GM21576 (cell line): ENCODE data around the gene SAXO1.

Source experiments
- ATAC-seq: cut with Tn5 transposase; IDR thresholded peaks from one replicate; pipeline ENCODE4 v1.9.1; 2021; ENCODE audit warnings: mild to moderate bottlenecking, moderate library complexity; ENCODE audit not compliant: unreplicated experiment

The SAXO1 gene

GRCh38 chr9:18920141-18921084, 112.6 kb downstream of the SAXO1 start:
- ATAC-seq: no peak

DNA sequence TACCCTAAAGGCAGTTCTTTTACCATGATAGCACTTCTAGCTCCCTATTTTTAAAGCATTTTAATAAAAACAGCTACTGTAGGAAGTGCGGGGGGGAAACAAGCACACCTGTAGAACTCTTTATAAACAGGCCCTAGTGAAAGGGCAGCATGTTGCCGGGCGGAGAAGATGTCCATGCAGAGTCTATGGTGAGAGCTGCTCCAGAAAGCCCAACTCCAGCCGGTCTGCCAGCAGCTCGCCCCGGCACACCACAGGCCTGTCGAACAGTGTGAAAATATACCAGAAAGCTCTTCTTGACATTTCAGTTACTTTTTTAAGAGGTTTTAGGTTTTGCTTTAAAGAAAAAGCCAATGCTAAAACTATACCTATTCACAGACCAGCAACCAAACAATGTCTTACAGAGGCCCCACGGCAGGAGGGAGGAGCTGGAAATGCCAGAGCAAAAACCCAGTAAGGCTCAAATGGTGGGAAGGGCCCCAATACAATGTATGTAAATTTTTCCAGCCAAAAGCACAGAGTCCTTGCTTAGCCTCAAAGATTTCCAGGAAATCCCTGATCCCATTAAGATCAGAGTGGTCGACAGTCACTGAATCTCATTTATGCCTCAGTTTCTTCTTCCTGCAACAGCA, 121.2 kb downstream of the SAXO1 start:
- no peak for ATAC-seq

DNA sequence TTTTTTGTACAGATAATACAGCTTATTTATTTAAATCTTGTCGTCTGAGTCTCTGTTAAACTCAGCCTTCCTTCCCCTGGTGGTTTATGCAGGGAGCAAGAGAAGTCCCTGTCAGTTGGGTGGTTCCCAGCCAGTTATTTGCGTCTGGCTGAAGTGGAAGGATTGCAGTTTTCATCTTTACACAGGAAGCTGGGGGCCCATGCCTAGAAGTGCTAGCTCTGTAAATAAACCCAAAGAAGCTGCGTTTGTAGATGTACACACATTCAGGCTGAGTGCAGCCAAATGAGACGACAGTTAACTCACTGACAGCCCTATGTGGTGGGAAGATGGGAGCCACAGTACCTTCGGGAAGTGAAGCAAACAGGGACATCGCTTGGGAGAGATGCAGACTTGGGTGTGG, 122.1 kb downstream of the SAXO1 start:
- ATAC-seq: no peak

DNA sequence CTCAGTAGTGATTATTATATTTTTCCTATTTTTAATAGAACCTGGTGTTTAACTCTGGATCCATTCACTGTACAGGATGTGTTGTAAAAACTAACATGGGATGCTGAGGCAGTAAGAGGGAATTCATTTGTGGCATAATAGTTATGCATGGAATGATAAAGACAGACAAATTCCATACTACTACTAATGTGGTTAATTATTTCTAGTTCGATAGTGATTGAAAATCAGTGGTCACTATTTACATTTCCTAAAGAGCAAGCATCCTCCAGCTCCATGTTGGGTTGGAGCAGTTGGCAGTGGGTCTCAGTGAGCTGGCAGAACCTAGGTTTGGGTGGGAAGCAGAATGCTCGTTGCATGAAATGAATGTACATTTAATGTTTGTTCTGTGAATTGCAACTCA, 122.6 kb downstream of the SAXO1 start:
- no peak for ATAC-seq

DNA sequence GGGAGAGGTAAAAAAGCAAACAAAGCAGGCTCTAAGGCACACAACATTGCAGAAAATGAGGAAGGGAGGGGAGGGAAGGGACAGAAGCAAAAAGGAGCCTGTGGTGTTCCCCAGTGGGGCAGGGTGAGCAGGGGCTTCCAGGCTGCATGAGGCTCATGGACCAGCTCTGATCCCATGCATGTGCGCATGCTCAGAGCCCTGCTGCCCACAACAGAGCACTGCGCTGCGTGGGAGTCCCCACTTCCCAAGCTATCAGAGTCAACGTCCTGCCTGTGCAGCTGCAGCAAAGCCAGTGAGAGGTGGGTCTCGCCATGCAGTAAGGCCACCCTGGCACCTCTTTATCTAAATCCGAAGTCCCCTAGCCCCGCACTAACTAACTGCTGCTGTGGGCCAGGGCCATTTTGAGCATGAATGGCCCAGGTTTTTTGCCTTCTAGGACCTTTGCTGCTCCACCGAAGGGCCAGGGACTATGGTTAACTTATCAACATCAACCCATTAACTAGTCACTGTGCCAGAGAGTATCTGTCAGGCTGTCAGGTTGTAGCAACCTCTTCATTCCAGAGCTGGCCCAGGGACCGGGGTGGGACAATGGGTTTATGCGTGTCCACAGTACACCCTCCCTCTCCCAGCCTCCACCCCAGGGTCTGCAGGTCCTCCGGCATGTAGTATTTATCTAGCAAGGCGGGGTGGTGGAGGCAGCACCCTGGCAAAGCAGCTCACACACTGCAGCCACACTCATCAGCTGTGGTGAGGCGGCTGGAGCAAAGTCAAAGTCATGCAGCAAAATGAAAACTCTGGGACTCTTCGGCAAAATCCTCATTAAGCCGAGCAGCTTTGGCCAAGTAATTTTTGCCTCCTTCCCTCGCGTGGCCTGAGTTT, 123.6 kb downstream of the SAXO1 start:
- ATAC-seq: no peak

DNA sequence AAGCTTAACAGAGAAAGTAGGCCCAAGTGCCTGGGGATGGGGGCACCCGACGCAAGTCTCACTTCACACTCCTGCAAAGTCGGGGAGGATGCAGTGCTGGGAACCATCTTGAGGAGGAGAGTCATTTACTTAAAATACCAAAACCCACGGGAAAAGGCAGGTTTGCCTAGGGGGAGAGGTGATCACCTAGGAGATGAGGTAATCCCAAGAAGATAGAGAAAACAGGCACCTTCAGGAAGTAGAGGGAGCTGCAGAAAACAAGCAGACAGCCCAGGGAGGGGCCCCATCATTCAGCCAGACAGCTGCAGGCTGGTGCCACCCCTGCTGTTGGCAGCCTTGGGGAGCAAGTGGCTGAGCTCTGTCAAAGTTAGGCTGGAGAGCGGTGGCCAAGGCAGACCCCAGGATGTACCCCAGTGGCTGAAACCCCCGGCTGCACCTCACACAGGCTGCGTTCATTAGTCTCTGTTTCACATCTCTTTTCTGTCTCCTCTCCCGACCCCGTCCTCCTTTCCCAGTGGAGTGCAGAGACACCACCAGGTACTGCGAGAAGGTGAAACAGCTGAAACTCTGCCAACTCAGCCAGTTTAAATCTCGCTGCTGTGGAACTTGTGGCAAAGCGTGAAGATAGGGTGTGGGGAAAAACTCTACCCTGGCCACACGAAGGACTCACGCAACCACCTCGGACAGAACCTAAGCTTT, 124.9 kb downstream of the SAXO1 start:
- no peak for ATAC-seq

DNA sequence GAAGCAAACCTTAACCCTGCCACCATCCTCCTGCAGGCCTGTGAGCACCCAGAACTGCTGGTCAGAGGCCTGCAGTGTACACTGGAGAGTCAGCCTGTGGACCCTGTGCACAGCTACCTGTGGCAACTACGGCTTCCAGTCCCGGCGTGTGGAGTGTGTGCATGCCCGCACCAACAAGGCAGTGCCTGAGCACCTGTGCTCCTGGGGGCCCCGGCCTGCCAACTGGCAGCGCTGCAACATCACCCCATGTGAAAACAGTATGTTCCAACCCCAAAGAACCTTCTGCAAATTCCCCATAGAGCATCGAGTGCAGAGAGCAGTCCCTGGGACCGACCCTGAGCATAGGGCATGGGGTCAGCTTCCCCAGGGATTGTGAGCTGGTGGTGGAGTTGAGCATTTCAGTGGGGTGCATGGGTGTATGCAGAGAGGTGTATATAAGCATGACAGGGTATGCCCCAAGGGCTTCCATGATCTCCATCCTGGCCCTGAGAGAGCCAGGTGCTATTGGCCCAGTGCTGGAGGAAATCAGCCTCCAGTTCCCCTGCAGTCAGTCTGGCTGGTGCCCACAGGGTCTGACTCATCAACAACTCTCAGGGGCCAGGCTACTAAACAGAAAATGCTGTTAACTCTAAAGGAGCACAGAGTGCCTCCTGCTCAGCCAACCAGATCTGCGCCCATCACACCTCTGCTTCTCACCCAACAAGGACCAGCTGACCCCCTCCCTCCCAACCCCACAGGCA, 126.2 kb downstream of the SAXO1 start:
- ATAC-seq: no peak

DNA sequence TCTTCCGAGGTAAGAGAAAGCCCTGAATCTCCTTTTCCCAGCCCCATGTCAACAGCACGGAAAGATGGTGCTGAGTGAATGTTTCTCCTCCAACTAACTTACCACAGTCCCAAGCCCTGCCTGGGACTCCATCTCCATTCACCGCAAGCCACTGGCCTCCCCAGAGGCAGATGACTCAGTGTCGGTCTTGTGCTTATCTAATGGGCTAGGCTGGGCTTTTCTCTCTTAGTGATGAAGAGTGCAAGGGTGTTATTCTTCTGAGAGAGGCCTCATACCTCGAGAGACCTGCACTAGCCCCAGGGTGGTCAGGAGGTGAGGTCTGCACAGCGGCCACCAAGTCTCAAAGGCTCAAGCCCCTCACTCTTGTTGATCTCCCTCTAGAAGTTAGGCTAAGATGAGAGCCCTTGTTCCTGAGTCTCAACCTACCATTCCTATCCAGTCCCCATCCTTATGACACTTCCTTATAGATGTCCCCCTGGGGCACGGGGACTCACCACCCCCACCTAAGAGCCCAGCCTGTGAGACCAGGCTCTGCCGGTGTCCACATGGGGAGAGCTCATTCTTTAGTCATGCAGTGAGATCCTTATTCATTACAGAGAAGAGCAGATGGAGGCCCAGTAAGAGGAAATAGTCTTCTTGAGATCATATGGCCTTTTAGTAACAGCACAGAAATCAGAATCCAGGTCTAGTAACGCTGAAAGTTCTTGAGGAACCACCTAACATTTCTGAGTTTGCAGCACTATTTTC, 127.0 kb downstream of the SAXO1 start:
- ATAC-seq: no peak

DNA sequence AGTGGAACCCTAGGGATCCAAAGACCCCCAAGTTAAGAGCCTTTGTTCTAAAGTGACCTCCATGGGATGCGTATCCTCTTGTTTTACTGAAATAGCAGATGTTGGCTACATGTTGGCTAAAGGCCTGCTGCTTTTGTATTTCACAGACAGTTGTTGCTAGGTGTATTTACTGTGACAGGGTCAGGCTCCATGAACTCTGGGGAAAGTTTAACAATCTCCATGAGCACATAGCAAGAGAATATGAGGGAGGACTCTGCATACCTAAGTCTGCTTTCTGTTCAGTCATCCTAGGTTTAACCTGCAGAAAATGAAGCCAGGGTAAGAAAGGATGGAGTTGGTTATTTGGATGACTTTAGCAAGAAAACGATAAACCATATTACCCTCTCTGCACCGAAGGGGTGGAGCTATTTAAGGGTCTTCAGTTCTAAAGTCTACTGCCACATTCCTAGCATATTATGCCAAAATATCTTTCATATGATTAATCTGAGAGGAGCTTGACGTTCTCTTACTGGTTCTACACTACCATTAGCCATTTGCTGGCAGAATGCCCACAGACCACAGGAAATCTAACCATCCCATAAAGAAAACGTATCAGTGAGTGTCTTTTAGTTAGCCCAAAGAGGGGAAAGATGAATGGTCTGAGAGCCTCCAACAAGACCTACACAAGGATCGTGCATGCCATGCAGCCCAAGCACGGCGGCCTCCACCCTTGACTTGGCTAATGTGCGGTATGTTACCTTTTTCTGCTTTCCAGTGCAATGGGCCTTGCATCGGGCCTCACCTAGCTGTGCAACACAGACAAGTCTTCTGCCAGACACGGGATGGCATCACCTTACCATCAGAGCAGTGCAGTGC, 127.8 kb downstream of the SAXO1 start:
- ATAC-seq: no peak

DNA sequence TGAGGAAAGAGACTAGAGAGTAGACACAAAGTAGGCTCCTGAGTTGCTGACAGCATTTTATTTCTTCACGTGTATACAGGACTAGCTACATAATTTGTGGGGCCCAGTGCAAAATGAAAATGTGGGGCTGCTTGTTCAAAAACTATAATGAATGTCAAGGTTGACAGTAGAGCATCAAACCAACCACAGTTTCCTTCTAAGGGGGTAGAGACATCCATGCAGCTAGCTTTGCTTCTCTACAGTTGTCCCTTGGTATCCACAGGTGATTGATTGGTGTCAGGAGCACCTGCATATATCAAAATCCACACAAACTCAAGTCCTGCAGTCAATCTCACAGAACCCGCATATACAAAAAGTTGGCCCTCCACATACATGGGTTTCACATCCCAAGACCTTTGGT, 129.6 kb downstream of the SAXO1 start:
- ATAC-seq: no peak

GRCh38 chr9:18896531-18897179, 136.4 kb downstream of the SAXO1 start:
- no peak for ATAC-seq

- no peak for ATAC-seq
These were observed 137.0 kb downstream of the SAXO1 start for GRCh38 chr9:18896004-18896403.

DNA sequence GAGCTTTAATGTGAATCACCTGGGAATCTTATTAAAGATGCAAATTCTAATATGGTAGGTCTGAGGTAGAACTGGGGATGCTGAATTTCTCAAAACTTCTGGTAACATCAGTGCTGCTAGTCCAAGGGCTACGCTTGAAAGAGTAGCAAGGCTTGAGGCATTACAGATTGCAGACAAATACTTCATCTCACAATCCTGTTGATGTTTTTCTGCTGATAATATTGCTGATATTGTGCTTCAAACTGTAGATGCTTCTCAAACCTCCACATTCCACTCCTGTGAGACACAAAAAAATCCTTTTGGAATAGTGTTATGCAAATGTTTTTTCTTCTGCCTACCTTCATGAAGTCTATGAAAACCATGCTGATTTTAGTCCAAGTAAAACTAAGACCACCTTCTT, 139.5 kb downstream of the SAXO1 start:
- no peak for ATAC-seq

GRCh38 chr9:18893046-18893445, 140.0 kb downstream of the SAXO1 start:
- no peak for ATAC-seq

DNA sequence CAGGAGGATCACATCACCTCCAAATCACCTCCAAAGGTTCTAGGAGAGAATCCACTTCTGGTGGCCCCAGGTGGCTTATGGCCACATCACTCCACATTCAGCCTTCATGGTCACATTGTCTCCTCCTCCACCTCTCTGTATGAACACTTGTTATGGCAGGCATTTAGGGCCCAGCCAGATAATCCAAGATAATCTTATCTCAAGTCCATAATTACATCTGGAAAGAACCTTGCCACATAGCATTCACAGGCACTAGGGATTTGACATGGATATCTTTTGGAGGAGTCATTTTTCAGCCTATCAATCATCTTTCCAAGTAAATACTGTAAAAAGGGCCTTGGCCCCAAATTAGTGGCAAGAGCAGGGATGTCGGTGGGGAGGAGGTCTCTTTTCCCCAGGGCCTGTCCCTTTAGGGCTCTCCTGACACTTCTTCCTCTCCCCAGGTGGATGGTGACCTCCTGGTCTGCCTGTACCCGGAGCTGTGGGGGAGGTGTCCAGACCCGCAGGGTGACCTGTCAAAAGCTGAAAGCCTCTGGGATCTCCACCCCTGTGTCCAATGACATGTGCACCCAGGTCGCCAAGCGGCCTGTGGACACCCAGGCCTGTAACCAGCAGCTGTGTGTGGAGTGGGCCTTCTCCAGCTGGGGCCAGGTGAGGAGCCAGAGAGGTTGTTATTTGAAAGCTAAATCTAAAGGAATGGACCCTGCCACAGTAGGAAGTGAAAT, 140.9 kb downstream of the SAXO1 start:
- no peak for ATAC-seq

DNA sequence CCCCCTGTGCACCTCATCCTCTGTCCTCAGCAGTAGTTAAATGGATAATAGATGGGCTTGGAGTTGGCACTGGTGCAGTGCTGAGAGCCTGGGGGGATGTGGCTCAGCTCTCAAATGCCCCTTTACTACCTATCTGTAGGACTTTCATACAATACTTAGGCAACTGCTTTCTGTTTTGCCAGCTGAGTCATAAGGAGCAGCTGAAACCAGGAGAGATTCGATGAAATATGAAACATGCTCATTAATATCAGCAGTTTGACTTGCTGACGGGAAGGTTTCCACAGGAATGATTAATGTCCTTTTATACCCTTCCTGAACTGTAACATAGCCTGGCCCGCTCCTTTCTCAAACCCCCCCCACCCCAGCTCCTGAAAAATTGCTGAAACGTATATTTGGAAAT, 142.6 kb downstream of the SAXO1 start:
- ATAC-seq: peak; percentile 68

- ATAC-seq: no peak
These were observed 143.5 kb downstream of the SAXO1 start for GRCh38 chr9:18889550-18889949.
